Measurements from ENCODE around the gene UPP1.

The UPP1 gene

GRCh38 chr7:48108959-48109847 is 20.1 kb downstream of the UPP1 start:
- ChIA-PET POLR2A (interaction anchor here (1.0 to 1.2 kb wide), 2 partner anchors 118 to 140 kb away, joined by 3 to 4 read pairs; no protein-coding TSS in a partner anchor), CTCF (interaction anchor here (0.8 to 11.3 kb wide), 24 partner anchors 9 to 218 kb away, joined by 3 to 116 read pairs (median 5); partner anchors contain the start of gene PKD1L1)
- Histone ChIP-seq H3K36me3 (ENCODE audit: control insufficient read depth in 4 of 4, insufficient read depth in 4 of 4, low read length in 3 of 4) (peaks cover 0 to 22% (median 6%) of the 10 kb centered on the region in 4 experiments), H3K27me3 (replicated peaks in 2 of 5; ENCODE audit: control insufficient read depth in 4 of 5, insufficient read depth in 5 of 5, low read length in 4 of 5) (no peaks in the 10 kb centered on the region), H3K4me1 (ENCODE audit: control extremely low read depth in 1 of 4, control insufficient read depth in 4 of 4, insufficient read depth in 4 of 4, low read length in 3 of 4) (no peaks in the 10 kb centered on the region), H3K9me3 (ENCODE audit: control extremely low read depth in 1 of 5, control insufficient read depth in 4 of 5, insufficient read depth in 2 of 5, low read depth in 1 of 5, low read length in 4 of 5) (no peaks in the 10 kb centered on the region), H3K27ac (ENCODE audit: insufficient read depth in 1 of 2, low read depth in 1 of 2, low read length in 2 of 2, poor library complexity in 1 of 2, severe bottlenecking in 2 of 2) (no peak overlapping the region), H3K4me3 (ENCODE audit: control insufficient read depth in 1 of 7, extremely low read depth in 1 of 7, insufficient read depth in 4 of 7, low read depth in 2 of 7, low read length in 6 of 7) (no peak overlapping the region)
- no peak for DNase-seq
- 100% methylated on average over 3 of the region's 5 CpGs for WGBS (ENCODE audit: insufficient coverage)

- ChIA-PET CTCF (interaction anchor here (0.7 to 11.3 kb wide), 34 partner anchors 9 to 844 kb away, joined by 3 to 116 read pairs (median 4); partner anchors contain the start of gene PKD1L1), POLR2A (interaction anchor here (0.8 to 1.2 kb wide), 3 partner anchors 45 to 141 kb away, joined by 3 to 4 read pairs (median 3); no protein-coding TSS in a partner anchor)
- Histone ChIP-seq H3K36me3 (ENCODE audit: control insufficient read depth in 4 of 4, insufficient read depth in 4 of 4, low read length in 3 of 4) (peaks cover 0 to 20% (median 5%) of the 10 kb centered on the region in 4 experiments), H3K9me3 (ENCODE audit: control extremely low read depth in 1 of 5, control insufficient read depth in 4 of 5, insufficient read depth in 2 of 5, low read depth in 1 of 5, low read length in 4 of 5) (no peaks in the 10 kb centered on the region), H3K27me3 (replicated peaks in 2 of 5; ENCODE audit: control insufficient read depth in 4 of 5, insufficient read depth in 5 of 5, low read length in 4 of 5) (no peaks in the 10 kb centered on the region), H3K4me1 (ENCODE audit: control extremely low read depth in 1 of 4, control insufficient read depth in 4 of 4, insufficient read depth in 4 of 4, low read length in 3 of 4) (no peaks in the 10 kb centered on the region), H3K4me3 (ENCODE audit: control insufficient read depth in 1 of 7, extremely low read depth in 1 of 7, insufficient read depth in 4 of 7, low read depth in 2 of 7, low read length in 6 of 7) (no peak overlapping the region), H3K27ac (ENCODE audit: insufficient read depth in 1 of 2, low read depth in 1 of 2, low read length in 2 of 2, poor library complexity in 1 of 2, severe bottlenecking in 2 of 2) (no peak overlapping the region)
- peak; percentile 54 to 70 (median 58) for DNase-seq
- WGBS (ENCODE audit: insufficient coverage): 30% methylated on average over 5 of the region's 9 CpGs
Observed at GRCh38 chr7:48109848-48110663, 21.0 kb downstream of the UPP1 start.

GRCh38 chr7:48110868-48111267 is 21.8 kb downstream of the UPP1 start:
- H3K27ac ChIP-seq (ENCODE audit: insufficient read depth in 1 of 2, low read depth in 1 of 2, low read length in 2 of 2, poor library complexity in 1 of 2, severe bottlenecking in 2 of 2): no peak overlapping the region
- CTCF ChIA-PET: interaction anchor here (0.7 to 11.3 kb wide), 26 partner anchors 9 to 844 kb away, joined by 3 to 116 read pairs (median 4); partner anchors contain the start of gene PKD1L1
- POLR2A ChIA-PET: interaction anchor here (0.8 to 1.2 kb wide), 2 partner anchors 44 to 120 kb away, joined by 3 to 4 read pairs; no protein-coding TSS in a partner anchor
- DNase-seq: no peak
- no peak overlapping the region for H3K4me3 ChIP-seq (ENCODE audit: control insufficient read depth in 1 of 7, extremely low read depth in 1 of 7, insufficient read depth in 4 of 7, low read depth in 2 of 7, low read length in 6 of 7)
- H3K4me1 ChIP-seq (ENCODE audit: control extremely low read depth in 1 of 4, control insufficient read depth in 4 of 4, insufficient read depth in 4 of 4, low read length in 3 of 4): no peaks in the 10 kb centered on the region
- WGBS (ENCODE audit: insufficient coverage): no CpG with 5 or more reads among the region's 4 CpGs
- H3K36me3 ChIP-seq (ENCODE audit: control insufficient read depth in 4 of 4, insufficient read depth in 4 of 4, low read length in 3 of 4): peaks cover 0 to 20% (median 4%) of the 10 kb centered on the region in 4 experiments
- no peaks in the 10 kb centered on the region for H3K9me3 ChIP-seq (ENCODE audit: control extremely low read depth in 1 of 5, control insufficient read depth in 4 of 5, insufficient read depth in 2 of 5, low read depth in 1 of 5, low read length in 4 of 5)
- no peaks in the 10 kb centered on the region for H3K27me3 ChIP-seq (replicated peaks in 2 of 5; ENCODE audit: control insufficient read depth in 4 of 5, insufficient read depth in 5 of 5, low read length in 4 of 5)

- ChIA-PET POLR2A (no interaction called here), CTCF (interaction anchor here (1.2 to 11.3 kb wide), 6 partner anchors 19 to 845 kb away, joined by 3 to 116 read pairs (median 4); partner anchors contain the start of gene PKD1L1)
- DNase-seq: no peak
- Histone ChIP-seq H3K27me3 (replicated peaks in 2 of 5; ENCODE audit: control insufficient read depth in 4 of 5, insufficient read depth in 5 of 5, low read length in 4 of 5) (no peaks in the 10 kb centered on the region), H3K4me1 (ENCODE audit: control extremely low read depth in 1 of 4, control insufficient read depth in 4 of 4, insufficient read depth in 4 of 4, low read length in 3 of 4) (peaks cover 0 to 2% (median under 1%) of the 10 kb centered on the region in 4 experiments), H3K36me3 (ENCODE audit: control insufficient read depth in 4 of 4, insufficient read depth in 4 of 4, low read length in 3 of 4) (peaks cover 0 to 20% (median 4%) of the 10 kb centered on the region in 4 experiments), H3K9me3 (ENCODE audit: control extremely low read depth in 1 of 5, control insufficient read depth in 4 of 5, insufficient read depth in 2 of 5, low read depth in 1 of 5, low read length in 4 of 5) (no peaks in the 10 kb centered on the region), H3K4me3 (ENCODE audit: control insufficient read depth in 1 of 7, extremely low read depth in 1 of 7, insufficient read depth in 4 of 7, low read depth in 2 of 7, low read length in 6 of 7) (no peak overlapping the region), H3K27ac (ENCODE audit: insufficient read depth in 1 of 2, low read depth in 1 of 2, low read length in 2 of 2, poor library complexity in 1 of 2, severe bottlenecking in 2 of 2) (no peak overlapping the region)
- WGBS (ENCODE audit: insufficient coverage): 96% methylated on average over 7 of the region's 8 CpGs
Observed at GRCh38 chr7:48111596-48111995, 22.5 kb downstream of the UPP1 start.

GRCh38 chr7:48112401-48113165 is 23.5 kb downstream of the UPP1 start:
- peaks cover 0 to 8% (median 4%) of the 10 kb centered on the region in 4 experiments for H3K4me1 ChIP-seq (ENCODE audit: control extremely low read depth in 1 of 4, control insufficient read depth in 4 of 4, insufficient read depth in 4 of 4, low read length in 3 of 4)
- no peaks in the 10 kb centered on the region for H3K27me3 ChIP-seq (replicated peaks in 2 of 5; ENCODE audit: control insufficient read depth in 4 of 5, insufficient read depth in 5 of 5, low read length in 4 of 5)
- POLR2A ChIA-PET: no interaction called here
- H3K27ac ChIP-seq (ENCODE audit: insufficient read depth in 1 of 2, low read depth in 1 of 2, low read length in 2 of 2, poor library complexity in 1 of 2, severe bottlenecking in 2 of 2): no peak overlapping the region
- no peak for DNase-seq
- H3K9me3 ChIP-seq (ENCODE audit: control extremely low read depth in 1 of 5, control insufficient read depth in 4 of 5, insufficient read depth in 2 of 5, low read depth in 1 of 5, low read length in 4 of 5): no peaks in the 10 kb centered on the region
- 100% methylated on average over 3 of the region's 7 CpGs for WGBS (ENCODE audit: insufficient coverage)
- no peak overlapping the region for H3K4me3 ChIP-seq (ENCODE audit: control insufficient read depth in 1 of 7, extremely low read depth in 1 of 7, insufficient read depth in 4 of 7, low read depth in 2 of 7, low read length in 6 of 7)
- CTCF ChIA-PET: interaction anchor here (0.8 to 2.7 kb wide), 4 partner anchors 15 to 168 kb away, joined by 3 to 7 read pairs (median 4); partner anchors contain the start of gene PKD1L1
- peaks cover 0 to 10% (median 0%) of the 10 kb centered on the region in 4 experiments for H3K36me3 ChIP-seq (ENCODE audit: control insufficient read depth in 4 of 4, insufficient read depth in 4 of 4, low read length in 3 of 4)

GRCh38 chr7:48113275-48113674 is 24.2 kb downstream of the UPP1 start:
- Histone ChIP-seq H3K36me3 (ENCODE audit: control insufficient read depth in 4 of 4, insufficient read depth in 4 of 4, low read length in 3 of 4) (peaks cover 0 to 6% (median 0%) of the 10 kb centered on the region in 4 experiments), H3K4me3 (ENCODE audit: control insufficient read depth in 1 of 7, extremely low read depth in 1 of 7, insufficient read depth in 4 of 7, low read depth in 2 of 7, low read length in 6 of 7) (no peak overlapping the region), H3K27ac (ENCODE audit: insufficient read depth in 1 of 2, low read depth in 1 of 2, low read length in 2 of 2, poor library complexity in 1 of 2, severe bottlenecking in 2 of 2) (no peak overlapping the region), H3K9me3 (ENCODE audit: control extremely low read depth in 1 of 5, control insufficient read depth in 4 of 5, insufficient read depth in 2 of 5, low read depth in 1 of 5, low read length in 4 of 5) (no peaks in the 10 kb centered on the region), H3K4me1 (ENCODE audit: control extremely low read depth in 1 of 4, control insufficient read depth in 4 of 4, insufficient read depth in 4 of 4, low read length in 3 of 4) (peaks cover 0 to 8% (median 4%) of the 10 kb centered on the region in 4 experiments), H3K27me3 (replicated peaks in 2 of 5; ENCODE audit: control insufficient read depth in 4 of 5, insufficient read depth in 5 of 5, low read length in 4 of 5) (no peaks in the 10 kb centered on the region)
- POLR2A ChIA-PET: no interaction called here
- CTCF ChIA-PET: interaction anchor here (0.8 to 2.7 kb wide), 5 partner anchors 122 to 169 kb away, joined by 4 to 7 read pairs (median 6); partner anchors contain the start of gene PKD1L1
- WGBS (ENCODE audit: insufficient coverage): 100% methylated on average over 4 of the region's 6 CpGs
- no peak for DNase-seq
